ENCODE results near the gene ATP6V1C2. TPM values are rescaled to one million over a fixed set of nuclear protein-coding genes. Genes with fewer than 3 reads are reported as not detected.

Gene ATP6V1C2
- polyA plus RNA-seq, 3 donors, result 0.03 TPM; not detected in 2

DNA sequence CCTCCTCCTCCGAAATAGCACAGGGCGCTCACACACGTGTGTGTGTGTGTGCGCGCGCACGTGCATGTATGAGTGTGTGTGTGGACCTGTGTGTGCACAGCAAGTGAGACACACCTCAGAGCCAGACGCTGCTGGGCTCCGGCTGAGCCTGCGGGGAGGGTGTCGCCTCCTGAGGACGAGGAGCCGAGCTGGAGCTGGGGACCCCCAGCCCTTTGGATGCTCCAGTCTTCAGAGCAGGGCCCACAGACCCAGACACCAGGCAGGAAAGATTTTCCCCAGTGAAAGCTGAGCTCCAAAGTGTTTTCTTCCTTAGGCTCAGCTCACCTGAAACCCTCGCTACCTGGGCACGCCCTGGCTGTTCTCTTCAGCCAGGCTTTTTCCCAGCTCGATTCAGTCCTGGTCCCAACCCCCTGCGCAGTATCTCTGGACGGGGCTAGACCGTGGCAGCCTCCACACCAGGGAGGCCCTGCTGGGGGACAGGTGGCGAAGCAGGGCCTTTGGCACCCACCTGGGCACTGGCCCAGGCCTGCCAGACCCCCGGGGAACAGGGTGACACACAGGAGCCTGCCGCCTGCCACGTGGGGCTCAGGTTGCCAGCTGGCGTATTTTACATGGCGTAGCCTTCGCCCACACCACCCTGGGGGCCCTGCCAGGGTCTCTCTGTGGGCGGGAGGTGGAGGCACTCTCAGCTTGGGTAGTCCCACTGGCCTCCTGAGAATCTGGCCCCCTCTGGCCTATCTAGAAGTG is 55.0 kb downstream of the ATP6V1C2 start:
- Histone ChIP-seq H3K36me3 (replicated peaks in 1 of 2; ENCODE audit: control insufficient read depth in 1 of 2, insufficient read depth in 2 of 2, low read length in 2 of 2) (peaks cover 23 to 29% of the 10 kb centered on the region in 2 donors), H3K4me3 (replicated peaks in 1 of 3; ENCODE audit: low read depth in 2 of 3, low read length in 3 of 3) (no peak overlapping the region), H3K4me2 (replicated peaks; ENCODE audit: extremely low read depth, low read length, poor library complexity, severe bottlenecking) (no peak overlapping the region), H3K9me3 (replicated peaks in 1 of 2; ENCODE audit: control insufficient read depth in 1 of 2, insufficient read depth in 1 of 2, low read length in 2 of 2) (no peaks in the 10 kb centered on the region), H3K27me3 (ENCODE audit: control insufficient read depth in 2 of 2, insufficient read depth in 2 of 2, low read length in 2 of 2) (no peaks in the 10 kb centered on the region), H2AFZ (ENCODE audit: insufficient read depth, low read depth, low read length, poor library complexity, severe bottlenecking) (no peak overlapping the region), H3K9ac (ENCODE audit: insufficient read depth, low read length, poor library complexity, severe bottlenecking) (no peak overlapping the region), H3K79me2 (ENCODE audit: insufficient read depth, low read length) (no peaks in the 10 kb centered on the region), H4K20me1 (ENCODE audit: insufficient read depth, low read length) (no peaks in the 10 kb centered on the region), H3K4me1 (ENCODE audit: control insufficient read depth in 1 of 2, insufficient read depth in 2 of 2, low read length in 2 of 2) (no peaks in the 10 kb centered on the region), H3K27ac (ENCODE audit: low read depth in 1 of 2, low read length in 2 of 2) (no peak overlapping the region)
- intact Hi-C loops (cut with micrococcal nuclease), result no loop called here
- 87% methylated on average over 26 of the region's 27 CpGs for WGBS (ENCODE audit: insufficient coverage)
- DNase-seq, result no peak
- H3K4me3 Mint-ChIP-seq, result no peak overlapping the region
- H3K36me3 Mint-ChIP-seq, result peaks cover 23 to 35% of the 10 kb centered on the region in 2 donors
- peaks cover 0 to 3% (median 0%) of the 10 kb centered on the region in 7 donors for H3K9me3 Mint-ChIP-seq
- peaks cover 0 to 5% (median 2%) of the 10 kb centered on the region in 3 donors for H3K27me3 Mint-ChIP-seq (ENCODE audit: low read depth in 3 of 3)
- TF ChIP-seq, protein P1, sequence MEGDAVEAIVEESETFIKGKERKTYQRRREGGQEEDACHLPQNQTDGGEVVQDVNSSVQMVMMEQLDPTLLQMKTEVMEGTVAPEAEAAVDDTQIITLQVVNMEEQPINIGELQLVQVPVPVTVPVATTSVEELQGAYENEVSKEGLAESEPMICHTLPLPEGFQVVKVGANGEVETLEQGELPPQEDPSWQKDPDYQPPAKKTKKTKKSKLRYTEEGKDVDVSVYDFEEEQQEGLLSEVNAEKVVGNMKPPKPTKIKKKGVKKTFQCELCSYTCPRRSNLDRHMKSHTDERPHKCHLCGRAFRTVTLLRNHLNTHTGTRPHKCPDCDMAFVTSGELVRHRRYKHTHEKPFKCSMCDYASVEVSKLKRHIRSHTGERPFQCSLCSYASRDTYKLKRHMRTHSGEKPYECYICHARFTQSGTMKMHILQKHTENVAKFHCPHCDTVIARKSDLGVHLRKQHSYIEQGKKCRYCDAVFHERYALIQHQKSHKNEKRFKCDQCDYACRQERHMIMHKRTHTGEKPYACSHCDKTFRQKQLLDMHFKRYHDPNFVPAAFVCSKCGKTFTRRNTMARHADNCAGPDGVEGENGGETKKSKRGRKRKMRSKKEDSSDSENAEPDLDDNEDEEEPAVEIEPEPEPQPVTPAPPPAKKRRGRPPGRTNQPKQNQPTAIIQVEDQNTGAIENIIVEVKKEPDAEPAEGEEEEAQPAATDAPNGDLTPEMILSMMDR (IDR thresholded peaks at IDR 0.05), result no peak
- H3K27ac Mint-ChIP-seq, result no peak overlapping the region
- no peaks in the 10 kb centered on the region for H3K4me1 Mint-ChIP-seq

DNA sequence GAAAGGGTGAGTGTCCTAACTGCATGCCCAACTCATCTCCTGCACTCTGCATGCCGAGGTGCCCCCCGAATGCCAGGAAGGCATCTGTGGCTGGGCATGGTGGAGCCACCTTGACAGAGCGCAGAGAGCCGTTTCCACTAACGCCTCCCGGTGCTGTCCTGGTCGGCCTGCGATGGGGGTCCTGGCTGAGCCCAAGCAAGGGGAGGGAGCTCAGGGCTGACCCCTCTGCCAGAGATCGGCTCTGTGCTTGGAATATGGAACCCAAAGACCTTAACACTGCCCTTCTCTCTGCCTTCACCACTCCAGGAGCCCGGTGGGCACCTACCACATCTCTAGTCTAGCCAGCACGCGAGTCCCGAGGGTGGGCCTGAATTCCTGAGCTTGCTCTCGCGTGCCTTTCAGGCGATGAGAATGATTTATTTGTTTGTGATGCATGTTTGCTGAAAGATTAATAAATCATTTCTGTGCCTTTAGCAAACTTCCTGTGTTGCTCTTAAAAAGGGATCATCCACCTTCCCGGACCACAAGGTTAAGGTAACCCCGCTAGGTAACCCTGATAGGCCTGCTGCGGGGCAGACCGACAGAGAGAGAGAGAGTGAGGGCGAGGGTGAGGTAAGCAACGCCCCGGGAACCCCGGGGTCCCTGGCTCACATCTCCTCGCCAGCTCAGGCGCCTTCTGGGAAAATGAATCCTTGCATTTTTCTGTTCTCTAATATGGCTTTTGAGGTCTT is 55.8 kb downstream of the ATP6V1C2 start:
- Histone ChIP-seq H3K4me1 (ENCODE audit: control insufficient read depth in 1 of 2, insufficient read depth in 2 of 2, low read length in 2 of 2) (no peaks in the 10 kb centered on the region), H3K27me3 (ENCODE audit: control insufficient read depth in 2 of 2, insufficient read depth in 2 of 2, low read length in 2 of 2) (no peaks in the 10 kb centered on the region), H4K20me1 (ENCODE audit: insufficient read depth, low read length) (no peaks in the 10 kb centered on the region), H3K27ac (ENCODE audit: low read depth in 1 of 2, low read length in 2 of 2) (no peak overlapping the region), H3K9ac (ENCODE audit: insufficient read depth, low read length, poor library complexity, severe bottlenecking) (no peak overlapping the region), H3K36me3 (replicated peaks in 1 of 2; ENCODE audit: control insufficient read depth in 1 of 2, insufficient read depth in 2 of 2, low read length in 2 of 2) (peaks cover 32 to 38% of the 10 kb centered on the region in 2 donors), H2AFZ (ENCODE audit: insufficient read depth, low read depth, low read length, poor library complexity, severe bottlenecking) (no peak overlapping the region), H3K9me3 (replicated peaks in 1 of 2; ENCODE audit: control insufficient read depth in 1 of 2, insufficient read depth in 1 of 2, low read length in 2 of 2) (no peaks in the 10 kb centered on the region), H3K4me3 (replicated peaks in 1 of 3; ENCODE audit: low read depth in 2 of 3, low read length in 3 of 3) (no peak overlapping the region), H3K4me2 (replicated peaks; ENCODE audit: extremely low read depth, low read length, poor library complexity, severe bottlenecking) (no peak overlapping the region), H3K79me2 (ENCODE audit: insufficient read depth, low read length) (no peaks in the 10 kb centered on the region)
- no peak overlapping the region for H3K4me3 Mint-ChIP-seq
- peaks cover 32 to 44% of the 10 kb centered on the region in 2 donors for H3K36me3 Mint-ChIP-seq
- H3K27me3 Mint-ChIP-seq (ENCODE audit: low read depth in 3 of 3), result peaks cover 0 to 5% (median 2%) of the 10 kb centered on the region in 3 donors
- no peaks in the 10 kb centered on the region for H3K4me1 Mint-ChIP-seq
- DNase-seq, result no peak
- peaks cover 0 to 3% (median 0%) of the 10 kb centered on the region in 7 donors for H3K9me3 Mint-ChIP-seq
- intact Hi-C loops (cut with micrococcal nuclease), result no loop called here
- TF ChIP-seq, protein P1 (IDR thresholded peaks at IDR 0.05), result no peak
- peak overlapping the region in 1 of 7 donors; percentile 68 for H3K27ac Mint-ChIP-seq
- WGBS (ENCODE audit: insufficient coverage), result 94% methylated on average over 20 of the region's 26 CpGs

Data from CD14-positive monocyte (primary cell).